Psoas muscle (tissue), 8 donors: ENCODE measurements around the gene SLC26A5. TPM values are rescaled to one million over a fixed set of nuclear protein-coding genes. Genes with fewer than 3 reads are reported as not detected.

Experiments used
- ATAC-seq, 4 donors: fragments of 200-7000 bp; cut with Tn5 transposase; one replicate each; pipeline ENCODE4 v1.9.1; 2020; ENCODE audit warnings: moderate library complexity in 3 of 4, mild to moderate bottlenecking in 2 of 4
- DNase-seq, 2 donors: peaks; one replicate each; pipeline ENCODE4 v3.0.0-alpha.2; 2020
- H3K27ac ChIP-seq: fragments of 200-600 bp; one replicate; pipeline ENCODE4 v1.8.0; 2022
- H3K27me3 ChIP-seq, 3 donors: fragments of 200-600 bp in 1 of 3; one replicate each; pipeline versions ENCODE4 v1.6.1 to v1.8.0; 2013 to 2022; ENCODE audit warnings: low read length in 2 of 3, mild to moderate bottlenecking in 2 of 3, moderate library complexity in 1 of 3; ENCODE audit not compliant: insufficient read depth in 3 of 3
- H3K36me3 ChIP-seq, 2 donors: fragments of 200-600 bp in 1 of 2; one replicate each; pipeline versions ENCODE4 v1.6.1 to v1.8.0; 2013 to 2022; ENCODE audit warnings: low read depth in 1 of 2, mild to moderate bottlenecking in 1 of 2, moderate library complexity in 1 of 2; ENCODE audit not compliant: insufficient read depth in 1 of 2
- H3K4me1 ChIP-seq: fragments of 200-600 bp; one replicate; pipeline ENCODE4 v1.8.0; 2022
- H3K4me3 ChIP-seq: fragments of 200-600 bp; one replicate; pipeline ENCODE4 v1.8.0; 2022; ENCODE audit warnings: mild to moderate bottlenecking
- H3K9me3 ChIP-seq: fragments of 200-600 bp; one replicate; pipeline ENCODE4 v1.8.0; 2022
- WGBS, 3 donors: extraction: QIAGEN DNeasy Blood & Tissue Kit; methylation state at CpG; one replicate each; pipeline versions ENCODE4 v1.1.6 to v1.1.7; 2013; 5-methylcytosine and 5-hydroxymethylcytosine counted together
- intact Hi-C, 2 donors: fragments of 100-400 bp; cut with DNase I; formaldehyde crosslinking; loops; one replicate each; pipeline versions ENCODE4 v1.11.0 to v1.14.2; 2022
- polyA plus RNA-seq, 3 donors: library from polyadenylated mRNA; stranded (reverse); fragments of 200-250 nt; gene quantifications; one replicate each; pipeline ENCODE4 v1.2.3, GENCODE V29; 2013
- total RNA-seq, 4 donors: library from RNA; stranded (reverse); fragmentation: NEBNext Ultra II Directional in 2 of 4; extraction: Animal tissue kit (Norgen Biotek cat#: 25700) in 2 of 4; gene quantifications; one replicate each; pipeline versions ENCODE4 v1.2.1 to v1.2.4, GENCODE V29; 2021 to 2023
- TF ChIP-seq, protein P1 (sequence below): fragments of 200-600 bp; IDR thresholded peaks from one replicate; pipeline ENCODE4 v1.8.0; 2022; ENCODE audit warnings: antibody characterized with exemption
- donor health status: healthy with polysubstance abuse.
- donor health status: DM: no; HTN: no; CAD: no; lungs with moderate emphysema.
- donor health status: Bipolar disorder and iron deficiency.
- donor health status: healthy.
- donor health status: DM: yes; HTN: yes; CAD: no.
- donor health status: DM: no; HTN: no; CAD: no.
- donor health status: DM: no; HTN: no; CAD: no.
- donor health status: DM: yes; HTN: yes; CAD: no.

The SLC26A5 gene
- total and polyA plus RNA-seq, 7 donors = not detected

GRCh38 chr7:103469095-103469948 lies 23.3 kb upstream of the SLC26A5 start:
- H3K4me3 ChIP-seq = no peak overlapping the region
- no peaks in the 10 kb centered on the region for H3K36me3 ChIP-seq
- H3K4me1 ChIP-seq = no peaks in the 10 kb centered on the region
- 85 to 91% (median 87%) methylated on average over 4 of the region's 4 CpGs for WGBS, 3 donors
- DNase-seq (no peak), ATAC-seq (no peak)
- TF ChIP-seq, protein P1, sequence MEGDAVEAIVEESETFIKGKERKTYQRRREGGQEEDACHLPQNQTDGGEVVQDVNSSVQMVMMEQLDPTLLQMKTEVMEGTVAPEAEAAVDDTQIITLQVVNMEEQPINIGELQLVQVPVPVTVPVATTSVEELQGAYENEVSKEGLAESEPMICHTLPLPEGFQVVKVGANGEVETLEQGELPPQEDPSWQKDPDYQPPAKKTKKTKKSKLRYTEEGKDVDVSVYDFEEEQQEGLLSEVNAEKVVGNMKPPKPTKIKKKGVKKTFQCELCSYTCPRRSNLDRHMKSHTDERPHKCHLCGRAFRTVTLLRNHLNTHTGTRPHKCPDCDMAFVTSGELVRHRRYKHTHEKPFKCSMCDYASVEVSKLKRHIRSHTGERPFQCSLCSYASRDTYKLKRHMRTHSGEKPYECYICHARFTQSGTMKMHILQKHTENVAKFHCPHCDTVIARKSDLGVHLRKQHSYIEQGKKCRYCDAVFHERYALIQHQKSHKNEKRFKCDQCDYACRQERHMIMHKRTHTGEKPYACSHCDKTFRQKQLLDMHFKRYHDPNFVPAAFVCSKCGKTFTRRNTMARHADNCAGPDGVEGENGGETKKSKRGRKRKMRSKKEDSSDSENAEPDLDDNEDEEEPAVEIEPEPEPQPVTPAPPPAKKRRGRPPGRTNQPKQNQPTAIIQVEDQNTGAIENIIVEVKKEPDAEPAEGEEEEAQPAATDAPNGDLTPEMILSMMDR = no peak
- no peaks in the 10 kb centered on the region for H3K27me3 ChIP-seq
- no peak overlapping the region for H3K27ac ChIP-seq
- intact Hi-C loops = no loop called here
- no peaks in the 10 kb centered on the region for H3K9me3 ChIP-seq

DNA sequence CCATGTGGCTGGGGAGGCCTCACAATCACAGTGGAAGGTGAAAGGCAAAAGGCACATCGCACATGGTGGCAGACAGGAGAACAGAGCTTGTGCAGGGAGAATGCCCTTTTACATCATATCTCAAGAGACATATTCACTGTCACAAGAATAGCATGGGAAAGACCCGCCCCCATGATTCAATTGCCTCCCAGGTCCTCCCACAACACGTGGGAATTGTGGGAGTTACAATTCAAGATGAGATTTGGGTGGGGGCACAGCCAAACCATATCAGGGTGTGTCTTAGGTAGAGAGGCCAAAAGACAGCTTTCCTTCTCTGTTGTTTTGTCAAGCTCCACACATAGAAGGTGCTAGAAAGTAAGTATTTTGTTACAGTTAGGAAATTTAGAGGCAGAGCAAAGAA lies 20.8 kb upstream of the SLC26A5 start:
- H3K27me3 ChIP-seq = no peaks in the 10 kb centered on the region
- TF ChIP-seq, protein P1 = no peak
- no peak overlapping the region for H3K4me3 ChIP-seq
- no peaks in the 10 kb centered on the region for H3K36me3 ChIP-seq
- intact Hi-C loops = no loop called here
- DNase-seq (no peak), ATAC-seq (no peak)
- no peaks in the 10 kb centered on the region for H3K9me3 ChIP-seq
- WGBS, 3 donors = 37 to 42% (median 38%) methylated on average over 3 of the region's 3 CpGs
- H3K27ac ChIP-seq = no peak overlapping the region
- no peaks in the 10 kb centered on the region for H3K4me1 ChIP-seq

- no peaks in the 10 kb centered on the region for H3K27me3 ChIP-seq
- no peak for ATAC-seq
- no peak overlapping the region for H3K27ac ChIP-seq
- H3K4me1 ChIP-seq = no peaks in the 10 kb centered on the region
- 81 to 92% (median 87%) methylated on average over 7 of the region's 7 CpGs for WGBS, 3 donors
- H3K9me3 ChIP-seq = no peaks in the 10 kb centered on the region
- no peak overlapping the region for H3K4me3 ChIP-seq
- no peaks in the 10 kb centered on the region for H3K36me3 ChIP-seq
- TF ChIP-seq, protein P1 = no peak
- DNase-seq = no peak
- intact Hi-C loops = no loop called here
Observed at GRCh38 chr7:103462358-103462757, 16.4 kb upstream of the SLC26A5 start.

- Histone ChIP-seq H3K9me3 (no peaks in the 10 kb centered on the region), H3K27me3 (peaks cover 0 to 60% (median 12%) of the 10 kb centered on the region in 3 donors), H3K4me3 (no peak overlapping the region), H3K27ac (no peak overlapping the region), H3K36me3 (no peaks in the 10 kb centered on the region), H3K4me1 (no peaks in the 10 kb centered on the region)
- no peak for DNase-seq
- no peak for ATAC-seq
- TF ChIP-seq, protein P1 = peak; percentile 24
- WGBS, 3 donors = 12 to 16% (median 16%) methylated on average over 17 of the region's 17 CpGs
- intact Hi-C loops = no loop called here
Observed at GRCh38 chr7:103447073-103447960, 1.3 kb upstream of the SLC26A5 start.
